KOPT-K1 (cell line): Measurements from ENCODE around the gene SENP2.
"Not testable (repeated sequence)": the region's sequence is repeated elsewhere in the genome, so short reads cannot be mapped to it uniquely, and the experiment has no call there.

Experiments
- H3K27ac ChIP-seq: fragments of 200-600 bp; sonication (generic); 2 replicates; pipeline ENCODE4 v1.5.1; 2016; ENCODE audit warnings: antibody characterized with exemption, mild to moderate bottlenecking, low read depth, low read length; ENCODE audit not compliant: poor library complexity, severe bottlenecking
- H3K36me3 ChIP-seq: fragments of 200-600 bp; sonication (generic); 2 replicates; pipeline ENCODE4 v1.5.1; 2017; ENCODE audit warnings: antibody characterized with exemption, mild to moderate bottlenecking, low read length, moderate library complexity; ENCODE audit not compliant: insufficient read depth
- H3K9me3 ChIP-seq: fragments of 200-600 bp; sonication (generic); 2 replicates; pipeline ENCODE4 v1.5.1; 2017; ENCODE audit warnings: antibody characterized with exemption, low read length, mild to moderate bottlenecking; ENCODE audit not compliant: insufficient read depth, poor library complexity, severe bottlenecking

Gene SENP2

DNA sequence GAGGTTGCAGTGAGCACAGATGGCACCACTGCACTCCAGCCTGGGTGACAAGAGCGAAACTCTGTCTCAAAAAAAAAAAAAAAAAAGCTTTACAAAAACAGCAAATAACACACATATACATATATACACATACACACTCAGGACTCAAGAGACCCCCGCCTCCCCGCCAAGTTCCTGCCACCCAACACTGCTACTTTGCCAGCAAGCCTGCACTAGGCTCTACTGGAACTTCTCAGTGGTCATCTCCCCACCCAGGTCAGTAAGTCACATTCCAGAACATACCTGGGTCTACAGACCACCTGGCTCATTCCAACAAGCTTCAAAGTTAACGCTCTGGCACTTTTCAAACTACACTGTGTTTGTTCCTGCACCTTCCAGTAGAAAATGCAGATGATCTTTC, 62.3 kb downstream of the SENP2 start:
- Histone ChIP-seq H3K9me3 (no peaks in the 10 kb centered on the region), H3K36me3 (no peaks in the 10 kb centered on the region), H3K27ac (no peak overlapping the region)

DNA sequence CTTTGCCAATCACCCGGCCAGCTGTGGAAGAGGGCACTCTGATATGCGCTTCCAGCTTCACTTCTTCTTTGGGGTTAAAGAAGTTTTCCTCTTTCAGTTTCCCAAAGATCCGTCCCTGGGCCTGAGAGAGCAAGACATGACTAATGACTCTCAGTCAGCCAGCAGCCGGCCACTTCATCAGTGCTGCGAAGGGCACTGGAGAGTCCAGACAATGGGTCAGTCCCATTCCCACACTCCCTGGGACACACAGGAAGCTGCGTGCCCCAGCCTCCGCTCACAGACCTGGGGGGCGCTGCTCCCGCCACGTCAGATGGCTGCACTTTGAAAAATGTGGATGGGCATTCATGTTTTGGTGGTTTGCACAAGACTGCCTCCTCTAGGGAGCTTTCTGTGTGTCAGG, 63.3 kb downstream of the SENP2 start:
- Histone ChIP-seq H3K9me3 (no peaks in the 10 kb centered on the region), H3K36me3 (no peaks in the 10 kb centered on the region), H3K27ac (no peak overlapping the region)

DNA sequence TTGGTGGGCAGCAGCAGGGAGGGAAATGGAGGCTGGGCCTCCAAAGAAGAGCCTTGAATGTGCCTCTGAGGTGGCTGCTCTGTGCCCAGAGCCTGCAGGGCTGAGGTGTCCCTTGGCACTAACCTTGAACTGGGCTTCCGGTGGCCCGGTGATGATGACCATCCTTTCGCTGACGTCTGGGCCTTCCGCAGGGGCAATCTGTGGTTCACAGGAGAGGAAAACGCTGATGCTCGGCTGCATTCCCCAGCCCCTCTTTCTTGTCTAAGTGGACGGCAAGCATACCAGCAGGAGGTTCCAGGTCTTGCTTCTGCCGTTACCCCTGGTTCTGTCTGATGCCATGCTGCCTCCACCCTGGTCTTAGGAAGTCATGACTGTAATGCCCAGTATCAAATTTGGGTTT, 65.9 kb downstream of the SENP2 start:
- Histone ChIP-seq H3K9me3 (no peaks in the 10 kb centered on the region), H3K27ac (no peak overlapping the region), H3K36me3 (no peaks in the 10 kb centered on the region)

DNA sequence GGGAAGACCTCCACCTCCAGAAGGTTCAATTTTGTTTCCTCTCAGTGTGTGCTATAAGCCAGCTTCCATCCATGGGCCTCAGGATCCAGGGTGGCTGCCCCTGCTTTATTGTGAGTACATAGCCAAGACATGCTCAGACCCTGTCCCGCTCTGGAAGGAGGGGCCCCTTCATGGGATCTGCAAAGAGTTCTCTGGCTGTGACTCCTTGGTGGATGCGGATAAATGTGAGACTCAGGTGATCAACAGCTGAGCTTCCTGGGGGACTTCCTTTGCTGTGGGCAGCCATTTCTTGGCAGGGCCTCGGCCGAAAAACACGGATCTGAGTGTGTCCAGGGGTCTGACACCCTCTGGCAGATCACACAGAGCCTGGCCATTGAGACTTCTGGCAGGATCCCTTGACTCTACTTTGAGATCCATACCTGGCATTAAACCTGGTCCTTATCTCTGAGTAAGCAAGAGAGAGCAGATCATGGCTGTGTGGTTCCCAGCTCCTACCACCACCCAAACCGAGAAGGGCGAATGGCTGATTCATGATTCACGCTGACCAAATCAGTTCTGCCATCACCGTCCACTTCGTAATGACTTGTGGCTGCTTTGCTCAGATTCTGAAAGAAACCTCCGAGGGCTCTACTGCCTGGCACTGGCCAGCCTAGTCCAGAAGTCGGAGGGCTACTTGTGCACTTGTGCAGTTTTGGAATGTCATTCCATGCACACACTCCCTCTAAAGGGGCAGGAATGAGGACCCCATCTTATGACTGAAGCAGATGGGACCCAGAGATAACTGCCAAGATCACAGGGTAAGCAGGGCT, 68.1 kb downstream of the SENP2 start:
- Histone ChIP-seq H3K36me3 (no peaks in the 10 kb centered on the region), H3K27ac (no peak overlapping the region), H3K9me3 (no peaks in the 10 kb centered on the region)

DNA sequence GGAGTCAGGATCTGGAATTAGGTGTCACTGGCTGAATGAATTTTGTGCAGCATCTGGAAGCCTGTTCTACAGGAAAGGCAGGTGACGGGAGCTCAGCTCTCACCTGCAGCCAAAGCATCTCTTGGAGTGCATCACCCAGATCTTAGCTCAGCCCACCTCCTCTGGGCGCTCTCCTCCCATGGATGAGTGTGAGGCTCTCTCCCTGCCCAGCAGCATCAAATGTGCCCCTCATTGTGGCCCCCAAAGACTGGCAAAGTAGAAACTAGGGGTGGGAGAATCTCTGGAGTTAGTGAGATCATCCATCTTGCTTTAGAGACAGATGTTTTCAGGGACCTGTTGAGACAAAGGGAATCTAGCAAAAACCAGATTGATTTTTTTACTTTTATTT, 68.7 kb downstream of the SENP2 start:
- Histone ChIP-seq H3K27ac (no peak overlapping the region), H3K9me3 (no peaks in the 10 kb centered on the region), H3K36me3 (no peaks in the 10 kb centered on the region)

DNA sequence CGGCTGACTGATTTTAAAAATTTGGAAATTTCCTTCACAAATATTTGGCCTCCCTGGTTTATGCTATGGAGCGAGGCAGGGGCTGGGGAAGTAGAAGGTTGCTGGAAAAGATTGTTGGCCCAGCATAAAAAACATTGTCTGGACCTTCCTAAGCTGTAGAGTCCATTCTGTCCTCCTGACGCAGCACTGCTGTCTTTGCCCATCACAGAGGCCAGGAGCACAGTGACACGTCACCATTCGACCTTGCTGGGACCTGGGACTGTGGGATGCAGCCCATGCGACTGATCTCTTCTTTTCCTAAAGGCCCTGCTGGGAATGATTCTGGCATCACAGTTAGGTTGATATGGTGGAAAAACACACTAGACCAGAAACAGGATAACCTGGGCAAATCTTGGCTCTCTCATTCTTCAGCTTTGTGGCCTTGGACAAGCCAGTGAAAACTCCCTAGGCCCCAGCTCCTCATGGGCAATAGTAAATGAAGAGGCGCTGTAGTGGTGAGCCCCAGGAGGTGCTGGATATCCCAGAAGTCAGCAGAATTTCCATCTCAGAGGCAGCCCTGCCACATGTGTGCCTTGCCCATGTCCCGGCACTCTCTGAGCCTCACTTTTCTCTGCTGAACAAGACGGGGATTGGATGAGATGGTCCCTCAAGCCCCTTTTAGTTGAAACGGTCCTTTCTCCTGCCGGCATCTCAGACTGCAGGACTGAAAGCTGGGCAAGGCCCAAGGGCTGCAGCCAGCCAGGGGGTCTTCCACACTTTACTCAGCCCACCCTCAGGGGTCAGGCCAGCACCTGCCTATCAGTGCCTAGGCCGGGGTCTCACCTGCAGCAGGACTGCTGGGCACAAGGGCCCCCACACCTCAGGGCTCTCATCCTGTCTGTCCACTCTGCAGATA, 69.6 kb downstream of the SENP2 start:
- no peaks in the 10 kb centered on the region for H3K9me3 ChIP-seq
- H3K27ac ChIP-seq = no peak overlapping the region
- no peaks in the 10 kb centered on the region for H3K36me3 ChIP-seq

DNA sequence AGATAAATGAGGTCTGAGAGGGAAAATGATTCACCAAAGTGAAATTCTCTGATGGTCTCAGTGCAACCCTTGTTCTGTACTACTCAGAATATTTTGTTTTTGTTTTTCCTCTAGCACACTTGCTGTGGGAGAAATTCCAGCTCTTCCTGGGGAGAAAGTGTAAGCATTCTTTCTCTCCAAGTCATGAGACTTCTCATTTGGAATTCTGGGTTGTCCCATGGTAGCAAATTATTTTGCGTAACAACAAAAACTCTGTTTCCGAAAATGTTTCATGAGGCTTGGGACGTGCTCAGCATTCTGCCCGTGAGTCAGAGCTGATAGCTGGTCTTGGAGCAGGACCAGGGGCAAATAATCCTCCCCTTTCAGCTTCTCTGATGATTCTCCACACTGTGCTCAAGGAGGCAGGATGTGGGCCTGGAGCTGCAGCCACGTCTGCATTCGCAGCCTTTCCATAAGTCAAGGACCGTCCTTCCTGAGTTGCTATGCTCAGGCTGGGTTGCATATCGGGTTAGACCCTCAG, 70.3 kb downstream of the SENP2 start:
- Histone ChIP-seq H3K27ac (no peak overlapping the region), H3K9me3 (no peaks in the 10 kb centered on the region), H3K36me3 (no peaks in the 10 kb centered on the region)

DNA sequence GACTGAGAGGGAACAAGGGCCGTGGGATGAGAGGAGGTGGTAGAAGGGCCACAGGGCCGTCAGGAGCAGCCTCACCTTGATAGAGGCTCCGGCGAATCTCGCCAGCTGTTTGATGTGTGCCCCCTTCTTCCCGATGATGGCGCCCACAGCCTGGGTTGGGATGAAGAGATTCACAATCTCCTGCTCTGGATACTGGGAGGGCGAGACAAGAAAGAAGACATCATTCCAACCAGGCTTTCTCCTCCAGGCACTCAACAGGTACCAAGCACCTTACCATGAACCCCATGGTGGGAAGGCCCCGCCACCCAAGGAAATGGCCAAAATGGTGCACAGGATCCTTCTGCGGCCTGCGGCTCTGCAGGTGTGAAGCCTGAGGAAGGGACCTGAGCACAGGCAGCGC, 71.1 kb downstream of the SENP2 start:
- H3K27ac ChIP-seq = no peak overlapping the region
- no peaks in the 10 kb centered on the region for H3K36me3 ChIP-seq
- H3K9me3 ChIP-seq = no peaks in the 10 kb centered on the region

DNA sequence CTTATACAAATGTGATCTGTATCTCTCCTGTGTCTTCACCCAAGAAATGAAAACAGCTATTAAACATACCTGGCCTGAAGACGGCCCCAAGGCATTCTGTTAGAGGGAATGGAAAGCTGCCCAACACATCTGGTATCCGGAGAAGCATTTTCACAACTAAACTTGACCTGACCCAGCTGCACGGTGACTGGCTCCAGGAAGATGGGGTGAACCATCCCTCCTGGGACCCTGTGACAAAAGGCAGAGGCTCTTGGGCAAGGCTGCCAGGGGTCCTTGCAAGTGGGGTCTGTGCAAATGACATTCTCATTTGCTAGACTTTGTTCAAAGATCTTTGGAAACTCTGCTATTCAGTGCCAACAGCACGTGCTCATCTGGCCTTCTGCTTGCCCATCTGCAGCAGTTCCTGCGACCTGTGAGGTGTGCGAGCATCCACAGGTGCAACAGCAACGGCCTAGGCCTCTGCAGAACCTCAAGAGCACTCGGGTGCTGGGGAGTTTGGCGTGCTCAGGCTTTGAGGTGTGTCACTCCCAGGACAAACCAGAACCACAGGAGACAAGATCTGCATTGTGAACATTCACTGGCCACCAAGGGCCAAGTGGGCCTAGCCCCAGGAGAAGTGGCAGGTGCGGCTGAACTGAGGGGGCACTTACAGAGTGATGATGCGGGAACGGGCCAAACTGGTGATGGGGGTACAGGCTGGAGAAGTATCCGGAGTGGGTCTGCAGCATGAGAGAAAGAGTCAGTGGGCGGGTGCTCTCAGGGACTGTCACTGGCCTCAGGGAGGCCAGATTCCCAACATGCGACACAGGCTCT, 71.8 kb downstream of the SENP2 start:
- Histone ChIP-seq H3K9me3 (no peaks in the 10 kb centered on the region), H3K36me3 (no peaks in the 10 kb centered on the region), H3K27ac (no peak overlapping the region)

DNA sequence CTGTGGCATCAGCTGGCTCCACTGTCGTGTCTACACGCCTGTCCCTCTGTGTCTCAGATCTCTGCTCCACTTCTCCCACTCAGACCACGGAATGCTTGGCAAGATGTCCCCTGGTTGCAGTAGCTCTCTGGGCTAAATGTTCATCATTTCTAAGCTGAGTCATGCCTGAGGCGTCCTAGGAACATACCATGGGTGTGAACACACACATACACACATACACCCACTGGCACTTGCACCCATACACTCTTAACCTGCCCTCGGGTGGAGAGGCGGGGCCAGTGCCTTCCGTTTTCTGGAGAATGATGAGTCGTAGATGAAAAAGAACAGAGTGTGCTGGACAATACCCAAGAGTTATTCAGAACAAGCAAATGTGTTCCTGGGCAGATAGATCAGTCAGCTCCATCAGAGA, 72.4 kb downstream of the SENP2 start:
- Histone ChIP-seq H3K36me3 (no peaks in the 10 kb centered on the region), H3K9me3 (no peaks in the 10 kb centered on the region), H3K27ac (no peak overlapping the region)

DNA sequence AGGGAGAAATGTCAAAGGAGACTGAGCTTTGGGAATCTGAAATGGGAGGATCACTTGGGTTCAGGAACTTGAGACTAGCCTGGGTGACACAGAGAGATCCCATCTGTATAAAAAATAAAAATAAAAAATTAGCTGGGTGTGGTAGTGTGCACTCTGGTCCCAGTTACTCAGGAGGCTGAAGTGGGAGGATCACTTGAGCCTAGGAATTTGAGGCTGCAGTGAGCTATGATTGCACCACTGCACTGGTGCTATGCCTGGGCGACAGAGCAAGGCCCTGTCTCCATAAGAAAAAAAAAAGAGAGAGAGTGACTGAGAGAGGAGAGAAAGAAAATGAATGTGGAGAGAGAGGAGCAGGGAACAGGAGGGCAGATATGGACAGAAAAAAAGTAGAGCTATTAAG, 72.8 kb downstream of the SENP2 start:
- Histone ChIP-seq H3K27ac (no peak overlapping the region), H3K36me3 (no peaks in the 10 kb centered on the region), H3K9me3 (no peaks in the 10 kb centered on the region)

DNA sequence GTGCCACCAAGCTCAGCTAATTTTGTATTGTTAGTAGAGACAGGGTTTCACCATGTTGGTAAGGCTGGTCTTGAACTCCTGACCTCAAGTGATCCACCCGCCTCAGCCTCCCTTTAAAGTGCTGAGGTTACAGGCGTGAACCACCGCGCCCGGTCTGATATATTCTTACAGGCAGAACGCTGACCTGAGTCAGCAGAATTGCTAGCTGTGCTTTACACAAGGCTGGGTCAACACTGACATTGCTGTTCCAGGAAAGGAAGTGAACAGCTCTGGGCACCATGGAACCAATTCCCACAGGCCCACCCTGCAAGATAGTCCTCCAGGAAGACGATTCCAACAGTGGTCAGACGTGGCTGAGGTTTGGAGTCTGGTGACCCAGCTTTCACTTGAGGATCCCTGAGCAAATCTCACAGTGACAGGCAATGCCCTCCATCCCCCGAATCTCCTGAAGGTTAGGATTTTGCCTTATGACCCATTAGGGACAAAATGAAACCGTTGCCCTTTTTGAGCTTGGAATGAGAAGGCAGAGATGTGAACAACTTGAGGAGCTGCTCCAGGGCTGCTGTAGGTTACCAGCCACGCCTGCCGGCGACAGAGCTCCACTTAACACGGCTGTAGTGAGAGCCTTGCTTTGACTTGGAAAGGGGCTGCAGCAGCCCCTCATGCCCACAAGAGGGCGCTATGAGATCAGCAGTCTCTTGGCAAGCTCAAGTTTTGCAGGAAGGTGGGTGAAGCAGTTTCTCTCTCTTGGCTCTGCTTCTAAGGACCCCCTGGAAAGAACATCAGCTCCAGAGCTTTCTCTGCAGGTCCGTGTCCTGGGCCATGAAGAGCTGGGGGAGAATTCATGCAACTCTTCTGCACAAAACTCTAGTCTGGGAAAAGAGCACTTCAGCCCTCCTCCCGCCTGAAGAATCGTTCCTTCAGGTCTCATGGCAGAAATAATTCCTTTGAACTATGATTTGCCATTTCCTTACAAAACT, 74.1 kb downstream of the SENP2 start:
- no peaks in the 10 kb centered on the region for H3K9me3 ChIP-seq

DNA sequence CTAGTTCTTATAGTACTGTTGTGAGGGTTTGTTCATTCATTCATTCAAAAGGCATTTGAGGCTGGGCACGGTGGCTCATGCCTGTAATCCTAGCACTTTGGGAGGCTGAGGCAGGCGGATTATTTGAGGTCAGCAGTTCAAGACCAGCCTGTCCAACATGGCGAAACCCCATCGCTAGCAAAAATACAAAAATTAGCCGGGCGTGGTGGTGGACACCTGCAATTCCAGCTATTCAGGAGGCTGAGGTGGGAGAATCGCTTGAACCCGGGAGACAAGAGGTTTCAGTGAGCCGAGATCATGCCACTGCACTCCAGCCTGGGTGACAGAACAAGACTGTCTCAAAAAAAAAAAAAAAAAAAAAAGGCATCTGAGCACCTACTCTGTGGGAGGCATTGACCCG, 75.2 kb downstream of the SENP2 start:
- not testable (repeated sequence) for H3K9me3 ChIP-seq, H3K27ac ChIP-seq, H3K36me3 ChIP-seq

More for the DNA sequence above, 74.1 kb downstream of the SENP2 start:
- Histone ChIP-seq H3K36me3 (no peaks in the 10 kb centered on the region), H3K27ac (no peak overlapping the region)

DNA sequence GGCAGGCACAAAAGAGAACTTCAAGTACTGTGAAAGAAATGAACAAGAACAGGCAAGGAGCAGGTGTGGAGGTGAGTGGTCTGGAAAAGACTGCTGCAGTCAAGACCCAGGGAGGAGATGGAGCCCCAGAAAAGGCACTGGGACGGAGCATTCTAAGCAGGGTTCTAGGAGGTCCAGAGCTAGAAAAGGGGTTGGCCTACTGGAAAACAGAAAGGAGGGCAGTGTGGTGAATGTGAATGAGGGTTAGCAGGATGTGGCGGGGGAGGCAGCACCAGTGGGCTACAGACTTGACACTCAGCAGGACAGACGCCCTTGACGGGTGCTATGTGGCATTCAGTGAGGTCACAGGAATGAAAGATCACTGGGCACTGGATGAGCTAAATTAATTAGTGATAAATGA, 75.7 kb downstream of the SENP2 start:
- Histone ChIP-seq H3K36me3 (no peaks in the 10 kb centered on the region), H3K27ac (no peak overlapping the region), H3K9me3 (no peaks in the 10 kb centered on the region)
